ENCODE data around the gene TRIM63.

The TRIM63 gene

GRCh38 chr1:26019641-26020315 is 47.7 kb downstream of the TRIM63 start:
- no peak overlapping the region for H3K4me3 ChIP-seq (ENCODE audit: low read depth, low read length)

- no peak overlapping the region for H3K4me3 ChIP-seq (ENCODE audit: low read depth, low read length)
Observed at GRCh38 chr1:26017606-26018005, 49.8 kb downstream of the TRIM63 start.

- no peak overlapping the region for H3K4me3 ChIP-seq (ENCODE audit: low read depth, low read length)
Observed at GRCh38 chr1:26016953-26017545, 50.4 kb downstream of the TRIM63 start.

GRCh38 chr1:26016258-26016952 is 51.0 kb downstream of the TRIM63 start:
- no peak overlapping the region for H3K4me3 ChIP-seq (ENCODE audit: low read depth, low read length)

GRCh38 chr1:26015358-26015757 is 52.1 kb downstream of the TRIM63 start:
- H3K4me3 ChIP-seq (ENCODE audit: low read depth, low read length): no peak overlapping the region

- no peak overlapping the region for H3K4me3 ChIP-seq (ENCODE audit: low read depth, low read length)
Observed at GRCh38 chr1:26014179-26014578, 53.3 kb downstream of the TRIM63 start.

- no peak overlapping the region for H3K4me3 ChIP-seq (ENCODE audit: low read depth, low read length)
Observed at GRCh38 chr1:26012864-26013263, 54.6 kb downstream of the TRIM63 start.

- H3K4me3 ChIP-seq (ENCODE audit: low read depth, low read length): no peak overlapping the region
Observed at GRCh38 chr1:26010825-26011224, 56.6 kb downstream of the TRIM63 start.

- H3K4me3 ChIP-seq (ENCODE audit: low read depth, low read length): no peak overlapping the region
Observed at GRCh38 chr1:26009796-26010447, 57.5 kb downstream of the TRIM63 start.

- H3K4me3 ChIP-seq (ENCODE audit: low read depth, low read length): no peak overlapping the region
Observed at GRCh38 chr1:26006710-26007109, 60.7 kb downstream of the TRIM63 start.

- H3K4me3 ChIP-seq (ENCODE audit: low read depth, low read length): no peak overlapping the region
Observed at GRCh38 chr1:26005434-26006105, 61.9 kb downstream of the TRIM63 start.

- H3K4me3 ChIP-seq (ENCODE audit: low read depth, low read length): no peak overlapping the region
Observed at GRCh38 chr1:26003756-26004155, 63.7 kb downstream of the TRIM63 start.

- H3K4me3 ChIP-seq (ENCODE audit: low read depth, low read length): no peak overlapping the region
Observed at GRCh38 chr1:26003262-26003661, 64.2 kb downstream of the TRIM63 start.
